Measurements from ENCODE around the gene SCRT2. TPM values are rescaled to one million over a fixed set of nuclear protein-coding genes. Genes with fewer than 3 reads are reported as not detected.

Gene SCRT2
- total and polyA plus RNA-seq, 4 donors: not detected

- H3K36me3 ChIP-seq (ENCODE audit: control insufficient read depth in 4 of 4, insufficient read depth in 3 of 4, low read depth in 1 of 4, low read length in 3 of 4): no peaks in the 10 kb centered on the region
- TF ChIP-seq NR2F2 (IDR thresholded peaks at IDR 0.05): no peak
- no peak for TF ChIP-seq ATF3 (IDR thresholded peaks at IDR 0.05)
- TF ChIP-seq, protein P1, sequence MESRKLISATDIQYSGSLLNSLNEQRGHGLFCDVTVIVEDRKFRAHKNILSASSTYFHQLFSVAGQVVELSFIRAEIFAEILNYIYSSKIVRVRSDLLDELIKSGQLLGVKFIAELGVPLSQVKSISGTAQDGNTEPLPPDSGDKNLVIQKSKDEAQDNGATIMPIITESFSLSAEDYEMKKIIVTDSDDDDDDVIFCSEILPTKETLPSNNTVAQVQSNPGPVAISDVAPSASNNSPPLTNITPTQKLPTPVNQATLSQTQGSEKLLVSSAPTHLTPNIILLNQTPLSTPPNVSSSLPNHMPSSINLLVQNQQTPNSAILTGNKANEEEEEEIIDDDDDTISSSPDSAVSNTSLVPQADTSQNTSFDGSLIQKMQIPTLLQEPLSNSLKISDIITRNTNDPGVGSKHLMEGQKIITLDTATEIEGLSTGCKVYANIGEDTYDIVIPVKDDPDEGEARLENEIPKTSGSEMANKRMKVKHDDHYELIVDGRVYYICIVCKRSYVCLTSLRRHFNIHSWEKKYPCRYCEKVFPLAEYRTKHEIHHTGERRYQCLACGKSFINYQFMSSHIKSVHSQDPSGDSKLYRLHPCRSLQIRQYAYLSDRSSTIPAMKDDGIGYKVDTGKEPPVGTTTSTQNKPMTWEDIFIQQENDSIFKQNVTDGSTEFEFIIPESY (IDR thresholded peaks at IDR 0.05): no peak
- no peak for TF ChIP-seq RAD21 (IDR thresholded peaks at IDR 0.05)
- no peak for TF ChIP-seq MAX (IDR thresholded peaks at IDR 0.05)
- TF ChIP-seq CTCF (IDR thresholded peaks at IDR 0.05; ENCODE audit: low read depth, low read length, missing input control): no peak
- no peak for TF ChIP-seq SP1 (IDR thresholded peaks at IDR 0.05)
- no peak overlapping the region for H3K9ac ChIP-seq (ENCODE audit: low read depth in 1 of 2, low read length in 2 of 2)
- H3K27ac ChIP-seq (ENCODE audit: low read depth in 1 of 2, low read length in 2 of 2): no peak overlapping the region
- peaks cover 0 to 7% (median 3%) of the 10 kb centered on the region in 4 donors for H3K9me3 ChIP-seq (ENCODE audit: control insufficient read depth in 4 of 4, low read length in 3 of 4)
- H3K4me1 ChIP-seq (ENCODE audit: control insufficient read depth in 4 of 4, insufficient read depth in 4 of 4, low read length in 3 of 4): peaks cover 0 to 3% (median under 1%) of the 10 kb centered on the region in 4 donors
- peaks cover 0 to 8% (median 4%) of the 10 kb centered on the region in 4 donors for H3K27me3 ChIP-seq (ENCODE audit: control insufficient read depth in 4 of 4, insufficient read depth in 4 of 4, low read length in 3 of 4)
- WGBS: 48% methylated on average over 2 of the region's 2 CpGs
- H3K4me3 ChIP-seq (ENCODE audit: low read depth in 1 of 3, low read length in 3 of 3): no peak overlapping the region
- no peak for DNase-seq (ENCODE audit: low spot score)
Measured at GRCh38 chr20:711576-711975, 36.0 kb upstream of the SCRT2 start.

DNA sequence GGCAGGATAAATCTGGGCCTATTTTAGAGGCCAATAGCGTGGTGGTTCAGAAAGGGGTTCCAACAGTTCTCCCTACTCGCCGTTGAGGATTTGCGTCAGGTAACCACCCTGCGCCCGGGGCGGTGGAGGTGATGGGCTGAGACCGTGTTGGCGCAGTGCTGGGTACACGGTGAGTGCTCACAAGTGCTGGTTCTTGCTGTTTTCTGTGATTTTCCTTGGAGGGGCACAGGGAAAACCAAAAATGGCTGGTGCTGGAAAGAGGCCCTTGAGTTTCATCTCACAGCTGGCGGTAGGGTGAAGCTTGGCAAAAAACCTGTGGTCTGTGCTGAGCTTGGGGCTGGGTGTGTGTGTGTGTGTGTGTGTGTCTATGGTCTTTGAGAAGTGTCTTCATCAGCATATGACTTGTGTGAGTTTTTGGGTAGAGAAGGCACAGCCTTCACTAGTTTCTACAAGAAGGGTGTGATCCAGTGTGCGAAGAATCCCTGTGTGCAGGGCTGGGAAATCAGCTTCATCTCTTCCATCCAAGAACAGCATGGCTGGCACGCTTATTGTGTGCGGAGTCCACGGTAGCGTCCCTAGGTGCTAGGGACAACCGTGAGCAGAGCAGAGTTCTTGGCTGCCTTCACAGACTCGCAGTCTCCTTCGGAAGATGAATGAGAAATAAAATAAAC lies 35.3 kb upstream of the SCRT2 start:
- Histone ChIP-seq H3K27me3 (ENCODE audit: control insufficient read depth in 4 of 4, insufficient read depth in 4 of 4, low read length in 3 of 4) (peaks cover 0 to 8% (median 4%) of the 10 kb centered on the region in 4 donors), H3K9ac (ENCODE audit: low read depth in 1 of 2, low read length in 2 of 2) (no peak overlapping the region), H3K27ac (ENCODE audit: low read depth in 1 of 2, low read length in 2 of 2) (no peak overlapping the region), H3K4me3 (ENCODE audit: low read depth in 1 of 3, low read length in 3 of 3) (no peak overlapping the region), H3K36me3 (ENCODE audit: control insufficient read depth in 4 of 4, insufficient read depth in 3 of 4, low read depth in 1 of 4, low read length in 3 of 4) (no peaks in the 10 kb centered on the region), H3K4me1 (ENCODE audit: control insufficient read depth in 4 of 4, insufficient read depth in 4 of 4, low read length in 3 of 4) (peaks cover 0 to 3% (median under 1%) of the 10 kb centered on the region in 4 donors), H3K9me3 (ENCODE audit: control insufficient read depth in 4 of 4, low read length in 3 of 4) (peaks cover 0 to 7% (median 3%) of the 10 kb centered on the region in 4 donors)
- TF ChIP-seq JUND (IDR thresholded peaks at IDR 0.05) (no peak), CTCF (IDR thresholded peaks at IDR 0.05; ENCODE audit: low read depth, low read length, missing input control) (no peak), SP1 (IDR thresholded peaks at IDR 0.05) (no peak), MAX (IDR thresholded peaks at IDR 0.05) (no peak), ATF3 (IDR thresholded peaks at IDR 0.05) (no peak), NR2F2 (IDR thresholded peaks at IDR 0.05) (no peak), FOXA2 (IDR thresholded peaks at IDR 0.05) (no peak), EGR1 (IDR thresholded peaks at IDR 0.05; ENCODE audit: low read depth in 2 of 2) (no peak)
- TF ChIP-seq, protein P1 (IDR thresholded peaks at IDR 0.05): no peak
- no peak for DNase-seq (ENCODE audit: low spot score)
- WGBS: 74% methylated on average over 19 of the region's 19 CpGs

Data from liver (tissue), 9 donors.